Stimulated activated CD4-positive, alpha-beta T cell treated with anti-CD3 and anti-CD28 coated beads, Interleukin-4, amount 100 ng/mL, for 1 hour (primary cell): Measurements from ENCODE around the gene TEPSIN.
"Not testable (repeated sequence)": the region's sequence is repeated elsewhere in the genome, so short reads cannot be mapped to it uniquely, and the experiment has no call there.

Experiments
- DNase-seq: peaks from one replicate; pipeline ENCODE4 v3.0.0-alpha.2; 2020

Gene TEPSIN

DNA sequence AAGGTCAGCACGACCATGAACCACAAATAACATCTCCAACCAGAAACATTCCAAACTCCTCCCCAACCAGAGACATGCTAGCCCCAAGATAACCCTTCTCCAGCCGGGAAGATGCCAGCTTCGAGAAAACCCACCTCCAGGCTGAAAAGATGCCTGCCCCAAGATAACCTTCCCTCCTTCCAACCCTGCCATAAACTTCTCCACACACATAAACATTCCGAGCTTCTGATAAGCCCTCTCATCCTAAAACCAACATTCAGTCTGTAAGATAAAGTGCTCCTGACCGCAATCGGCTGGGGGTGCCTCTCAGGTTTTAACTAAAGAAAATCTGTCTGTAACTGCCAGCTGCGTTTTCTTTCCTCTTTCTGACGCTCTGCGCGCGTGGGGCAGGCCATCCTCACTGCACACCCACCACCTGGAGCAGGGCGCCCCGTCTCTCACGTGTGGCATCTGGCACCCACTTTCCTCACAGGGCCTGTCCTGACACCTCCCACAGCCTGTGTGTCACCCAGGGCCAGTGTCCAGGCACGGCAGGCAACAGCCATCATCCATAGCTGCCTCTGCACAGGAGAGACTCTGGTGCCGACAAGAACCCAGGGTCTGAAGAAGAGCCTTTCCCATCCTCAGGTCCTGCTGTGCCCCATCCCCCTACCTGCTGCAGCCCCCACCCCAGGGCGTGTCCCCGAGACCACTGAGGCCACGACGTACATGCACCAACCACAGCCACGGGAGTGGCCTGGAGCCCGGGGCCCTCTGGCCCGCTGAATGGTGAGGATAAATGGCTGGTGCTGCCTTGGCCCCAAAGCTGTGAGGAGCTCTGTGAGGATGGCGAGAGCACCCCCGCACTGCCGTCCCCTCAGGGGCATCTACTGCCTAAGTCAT, 3.7 kb downstream of the TEPSIN start:
- no peak for DNase-seq

DNA sequence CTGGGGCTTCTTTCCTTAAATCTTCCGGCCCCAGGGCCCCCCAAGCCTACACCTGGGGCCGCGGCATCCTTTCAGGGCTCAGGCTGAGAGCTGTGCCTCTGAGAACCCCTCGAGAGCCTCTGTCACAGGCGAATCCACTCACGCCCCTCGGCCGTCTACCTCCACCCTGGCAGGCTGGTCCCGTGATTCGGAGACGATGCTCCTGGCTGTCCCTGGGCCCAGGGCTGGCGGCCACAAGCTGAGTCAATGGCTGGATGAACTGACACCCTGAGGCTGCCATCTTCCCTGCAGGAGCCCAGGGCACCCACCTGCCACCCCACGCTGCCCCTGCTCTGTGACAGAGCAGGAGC, 4.4 kb downstream of the TEPSIN start:
- no peak for DNase-seq

DNA sequence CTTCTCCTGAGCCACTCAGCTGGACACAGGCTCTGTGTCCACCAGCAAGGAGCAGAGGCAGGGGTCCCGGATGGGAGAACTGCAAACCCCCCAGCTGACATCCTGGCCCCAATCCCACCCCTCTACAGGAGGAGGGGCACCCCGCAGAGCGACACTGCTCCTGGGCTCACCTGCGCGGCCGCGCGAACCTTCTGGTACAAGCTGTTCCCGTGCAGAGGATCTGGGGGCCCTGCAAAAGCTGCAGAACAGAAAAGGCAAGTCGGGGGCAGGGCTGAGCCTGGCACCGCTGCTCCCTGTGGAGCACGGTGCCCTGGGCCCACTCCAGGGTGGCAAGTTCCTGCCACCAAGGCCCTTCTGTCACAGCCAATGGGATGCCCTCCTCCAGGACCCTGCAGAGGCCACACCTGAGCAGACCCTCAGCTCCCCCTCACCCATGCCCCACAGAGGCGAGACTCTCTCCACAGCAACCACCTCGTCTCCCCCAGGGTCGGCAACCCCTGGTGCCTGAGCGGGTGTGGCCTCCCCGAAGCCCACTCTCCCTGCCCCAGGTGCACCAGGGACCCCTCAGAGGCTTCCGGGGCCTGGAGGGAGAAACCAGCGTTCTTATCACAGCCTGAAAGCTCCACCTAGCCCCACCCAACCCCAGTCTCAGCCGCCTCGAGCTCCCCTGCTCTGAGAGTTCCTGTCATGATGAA, 4.9 kb downstream of the TEPSIN start:
- no peak for DNase-seq

DNA sequence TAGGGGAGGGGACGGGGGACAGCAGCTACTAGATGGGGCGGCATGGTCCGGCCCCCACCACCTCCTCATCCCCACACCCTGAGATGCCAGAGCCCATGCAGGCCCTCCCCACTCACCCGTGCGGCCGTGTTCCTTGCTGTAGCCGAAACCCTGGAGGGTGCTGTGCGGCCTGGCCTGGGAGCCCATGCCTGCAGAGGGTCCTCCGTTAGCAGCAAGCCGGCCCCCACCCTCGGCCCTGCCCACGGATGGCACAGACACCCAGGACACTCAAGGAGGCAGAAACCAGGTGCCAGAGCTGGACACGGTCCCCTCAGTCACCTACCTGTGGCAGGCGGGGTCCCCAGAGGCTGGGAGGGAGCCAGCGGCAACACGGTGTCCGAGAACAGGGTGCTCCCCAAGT, 5.5 kb downstream of the TEPSIN start:
- DNase-seq: no peak

DNA sequence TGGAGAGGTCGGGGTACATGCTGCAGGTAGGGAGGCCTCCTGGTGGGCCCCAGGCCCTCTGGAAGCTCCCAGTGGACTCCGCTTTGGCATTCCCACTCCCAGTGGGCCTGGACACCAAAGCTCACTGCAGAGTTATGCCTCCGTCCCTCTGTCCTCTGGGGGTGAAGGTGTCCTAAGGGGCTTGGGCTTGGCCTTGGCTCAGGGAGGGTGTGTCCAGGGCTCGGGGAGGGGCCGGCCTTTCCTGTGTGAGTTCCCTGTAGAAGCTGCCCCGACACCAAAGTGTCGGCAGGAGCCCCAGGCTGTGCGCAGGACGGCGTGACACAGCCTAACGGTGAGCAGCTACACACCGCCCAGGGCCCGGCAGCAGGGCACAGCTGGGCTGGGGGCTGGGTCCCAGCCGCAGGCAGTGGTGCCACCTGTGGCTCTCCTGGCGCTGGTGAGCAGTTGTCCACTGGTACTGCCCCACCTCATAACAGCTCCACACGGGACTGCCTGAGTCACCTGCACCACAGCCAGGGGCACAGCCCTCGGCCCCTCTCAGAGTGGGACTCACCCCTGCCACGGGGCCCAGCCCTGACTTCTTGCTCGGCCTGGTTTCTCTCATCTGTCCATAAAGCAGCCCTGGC, 6.1 kb downstream of the TEPSIN start:
- no peak for DNase-seq

DNA sequence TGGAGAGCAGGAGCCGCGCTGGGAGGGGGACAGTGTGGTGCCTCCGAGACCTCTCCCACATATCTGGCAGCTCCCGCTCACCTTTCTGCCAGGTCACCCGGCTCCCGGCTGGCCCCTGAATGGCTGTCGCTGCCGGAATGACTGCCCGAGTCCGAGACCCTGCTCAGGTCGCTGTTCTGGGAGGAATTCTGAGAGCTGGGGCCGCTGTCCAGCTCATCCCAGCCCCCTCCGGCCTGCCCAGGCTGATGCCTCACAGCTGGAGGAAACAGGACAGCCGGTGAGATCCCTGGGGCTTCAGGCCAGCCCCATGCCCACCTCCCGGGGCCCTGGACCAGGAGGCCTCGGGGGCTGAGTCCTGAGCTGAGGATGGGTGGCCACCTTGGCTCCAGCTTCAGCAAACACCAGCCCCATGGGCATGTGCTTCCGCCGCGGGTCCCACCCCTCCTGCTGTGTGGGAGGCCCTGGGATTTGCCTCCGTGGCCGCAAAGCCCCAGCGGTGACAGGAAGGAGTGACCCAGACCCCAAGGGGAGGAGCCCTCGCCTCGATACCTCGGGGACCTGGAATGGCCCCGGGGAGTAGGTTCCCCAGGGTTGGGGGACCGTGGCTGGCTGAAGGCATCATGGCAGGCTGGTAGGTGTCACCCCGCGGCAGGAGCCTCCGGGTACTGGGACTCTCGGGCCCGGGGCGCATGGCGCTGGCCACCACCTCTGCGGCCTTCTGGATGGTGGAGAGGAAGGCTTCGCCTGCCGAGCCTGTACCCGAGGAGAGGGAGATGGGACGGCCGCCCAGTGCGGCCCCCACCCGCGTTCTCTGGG, 6.9 kb downstream of the TEPSIN start:
- DNase-seq: no peak

DNA sequence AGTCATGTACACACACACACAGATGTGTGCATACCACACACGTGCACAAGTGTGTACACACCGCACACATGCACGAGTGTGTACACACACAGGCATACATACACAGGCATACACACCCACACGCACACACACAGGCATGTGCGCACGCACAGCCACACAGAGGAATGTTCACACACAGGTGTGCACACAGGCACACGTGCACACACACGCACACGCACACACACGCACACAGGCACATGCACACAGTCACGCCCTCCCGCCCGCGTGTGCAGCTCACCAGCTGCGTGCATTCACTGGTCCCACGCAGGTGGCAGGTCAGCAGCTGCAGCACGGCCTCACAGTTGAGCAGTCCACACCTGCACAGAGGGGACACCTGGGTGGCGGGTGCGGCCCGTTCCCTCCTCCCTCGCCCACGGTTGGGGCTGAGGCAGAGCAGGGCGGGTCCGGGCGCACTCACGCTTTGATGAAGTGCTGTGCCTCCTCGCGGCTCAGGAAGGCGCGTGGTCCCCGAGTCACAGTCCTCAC, 7.7 kb downstream of the TEPSIN start:
- no peak for DNase-seq

DNA sequence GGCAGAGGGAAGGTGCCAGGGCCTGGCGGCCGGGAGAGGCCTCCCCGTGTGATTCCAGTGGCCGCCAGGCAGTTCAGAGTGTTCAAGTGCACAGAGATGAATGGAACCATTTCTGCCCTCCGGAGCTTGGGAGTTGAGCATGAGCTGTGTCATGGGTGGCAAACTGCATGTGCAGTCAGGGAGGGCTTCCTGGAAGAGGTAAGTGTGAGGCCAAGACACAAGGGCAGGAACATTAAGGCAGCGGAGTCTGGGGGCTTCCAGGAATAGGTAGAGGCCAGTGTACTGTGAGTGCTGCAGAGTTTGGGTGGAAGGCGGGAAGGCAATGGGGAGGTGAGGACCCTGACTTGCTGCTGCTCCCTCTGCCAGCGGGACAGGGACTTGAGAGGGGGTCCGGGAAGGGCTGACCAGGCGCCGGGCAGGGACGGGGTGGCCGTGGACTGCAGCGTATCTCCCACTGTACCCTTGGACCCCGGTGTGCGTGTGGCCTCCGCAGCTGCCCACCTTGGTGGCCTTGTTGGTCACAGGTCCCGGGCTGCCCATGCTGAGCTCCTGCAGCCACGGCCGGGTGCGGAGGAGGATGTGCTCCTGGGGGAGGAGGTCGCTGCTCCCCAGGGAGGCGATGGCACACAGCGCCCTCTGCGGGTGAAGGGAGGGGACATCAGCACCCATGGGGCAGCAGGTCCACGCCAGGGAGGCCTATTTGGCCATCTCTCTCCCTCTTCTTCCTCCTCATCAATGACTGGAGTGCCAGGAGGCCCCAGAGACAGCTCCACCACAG, 8.6 kb downstream of the TEPSIN start:
- DNase-seq: no peak

DNA sequence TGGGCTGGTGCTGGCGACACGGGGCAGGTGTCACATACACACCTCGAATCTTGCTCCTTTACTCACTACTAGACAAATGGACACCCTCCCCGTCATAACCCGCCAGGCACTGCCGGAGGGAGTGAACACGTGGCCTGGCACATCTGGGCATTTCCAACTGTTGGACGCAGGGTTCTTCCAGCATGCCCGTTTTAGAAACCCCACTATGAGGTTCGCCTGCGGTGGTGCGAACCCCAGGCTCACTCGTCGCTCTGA, 9.3 kb downstream of the TEPSIN start:
- DNase-seq: no peak

DNA sequence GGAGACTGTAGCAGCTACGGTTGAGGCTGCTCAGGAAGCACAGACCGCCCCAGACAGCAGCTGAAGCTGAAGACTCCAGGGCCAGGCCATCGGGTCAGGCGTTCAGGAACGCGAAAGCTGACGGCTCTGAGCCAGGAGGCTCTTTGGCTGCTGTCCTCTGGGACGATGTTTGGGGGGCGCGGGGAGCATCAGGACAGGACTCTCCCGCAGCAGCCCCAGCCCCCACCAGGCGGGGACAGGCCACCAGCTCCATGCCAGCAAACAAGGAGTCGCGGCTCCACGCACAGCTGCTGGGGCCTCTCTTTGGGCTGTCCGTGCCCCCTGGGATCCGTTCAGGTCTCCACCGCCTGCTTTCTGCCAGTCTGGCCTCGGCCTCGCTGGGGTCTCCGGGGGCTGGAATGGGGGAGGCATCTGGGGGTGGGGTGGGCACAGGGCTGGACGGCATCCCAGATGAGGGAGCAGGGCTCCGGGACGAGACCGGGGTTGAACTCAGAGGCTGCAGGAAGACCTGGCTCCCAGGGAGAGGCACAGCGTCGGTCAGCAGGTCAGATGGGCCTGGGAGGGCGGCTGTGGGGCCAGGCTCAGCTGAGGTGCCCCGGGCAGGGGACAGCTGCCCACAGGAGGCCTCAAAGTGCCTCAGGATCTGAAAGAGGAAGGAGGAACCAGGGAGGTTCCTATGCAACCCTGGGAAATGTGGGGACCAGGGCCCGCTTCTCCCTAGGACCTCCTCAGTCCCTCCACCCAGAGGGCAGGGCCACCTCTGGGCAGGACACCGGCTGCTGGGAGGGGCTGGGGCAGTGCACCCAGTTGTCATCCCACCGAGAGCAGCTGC, 9.8 kb downstream of the TEPSIN start:
- no peak for DNase-seq

DNA sequence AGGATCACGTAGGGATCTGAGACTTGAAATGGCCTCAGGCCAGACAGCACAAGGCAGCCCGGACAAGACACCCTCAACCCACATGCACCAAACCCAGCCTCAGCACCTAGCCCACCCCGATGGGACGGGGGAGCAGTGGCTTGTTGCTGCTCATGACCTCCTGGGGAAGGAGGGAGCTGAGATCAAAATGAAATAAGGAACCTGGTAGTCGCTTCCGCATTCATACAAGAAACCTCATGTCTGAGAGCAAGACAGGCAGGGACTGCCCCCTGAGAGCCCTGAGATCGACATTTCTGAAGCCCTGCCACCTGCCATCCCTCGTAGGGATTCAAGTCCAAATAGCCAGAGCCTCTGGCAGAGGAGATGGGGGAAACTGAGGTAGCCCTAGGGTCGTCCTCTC, 10.4 kb downstream of the TEPSIN start:
- no peak for DNase-seq

DNA sequence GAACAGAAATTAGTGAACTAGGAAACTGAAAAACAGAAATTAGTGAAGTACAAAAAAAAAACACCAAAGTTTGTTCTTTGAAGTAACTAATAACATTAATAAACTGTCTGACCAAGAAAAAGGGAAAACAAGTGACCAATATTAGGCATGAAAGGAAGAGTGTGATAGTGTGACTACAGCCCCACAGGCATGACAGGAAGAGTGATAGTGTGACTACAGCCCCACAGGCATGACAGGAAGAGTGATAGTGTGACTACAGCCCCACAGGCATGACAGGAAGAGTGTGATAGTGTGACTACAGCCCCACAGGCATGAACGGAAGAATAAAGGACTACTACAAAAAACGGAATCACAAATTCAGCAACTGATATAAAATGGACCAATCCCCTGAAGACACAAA, 11.2 kb downstream of the TEPSIN start:
- DNase-seq: not testable (repeated sequence)

DNA sequence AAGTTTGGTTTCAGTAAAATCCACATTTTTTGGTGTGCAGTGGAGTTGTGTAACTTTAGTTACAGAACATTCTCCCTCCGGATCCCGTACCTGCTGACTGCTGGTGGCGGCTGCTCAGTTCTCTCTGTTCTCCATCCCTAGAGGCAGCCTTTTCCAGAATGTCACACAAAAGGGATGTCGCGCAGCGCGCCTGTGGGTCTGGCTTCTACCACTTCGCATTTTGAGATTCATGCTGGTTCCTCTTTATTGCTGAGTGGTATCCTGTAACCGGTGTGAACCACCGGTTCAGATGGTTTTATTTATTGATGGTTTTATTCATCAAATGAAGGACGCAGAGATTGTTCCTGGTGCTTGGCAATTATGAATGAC, 15.1 kb downstream of the TEPSIN start:
- DNase-seq: no peak

DNA sequence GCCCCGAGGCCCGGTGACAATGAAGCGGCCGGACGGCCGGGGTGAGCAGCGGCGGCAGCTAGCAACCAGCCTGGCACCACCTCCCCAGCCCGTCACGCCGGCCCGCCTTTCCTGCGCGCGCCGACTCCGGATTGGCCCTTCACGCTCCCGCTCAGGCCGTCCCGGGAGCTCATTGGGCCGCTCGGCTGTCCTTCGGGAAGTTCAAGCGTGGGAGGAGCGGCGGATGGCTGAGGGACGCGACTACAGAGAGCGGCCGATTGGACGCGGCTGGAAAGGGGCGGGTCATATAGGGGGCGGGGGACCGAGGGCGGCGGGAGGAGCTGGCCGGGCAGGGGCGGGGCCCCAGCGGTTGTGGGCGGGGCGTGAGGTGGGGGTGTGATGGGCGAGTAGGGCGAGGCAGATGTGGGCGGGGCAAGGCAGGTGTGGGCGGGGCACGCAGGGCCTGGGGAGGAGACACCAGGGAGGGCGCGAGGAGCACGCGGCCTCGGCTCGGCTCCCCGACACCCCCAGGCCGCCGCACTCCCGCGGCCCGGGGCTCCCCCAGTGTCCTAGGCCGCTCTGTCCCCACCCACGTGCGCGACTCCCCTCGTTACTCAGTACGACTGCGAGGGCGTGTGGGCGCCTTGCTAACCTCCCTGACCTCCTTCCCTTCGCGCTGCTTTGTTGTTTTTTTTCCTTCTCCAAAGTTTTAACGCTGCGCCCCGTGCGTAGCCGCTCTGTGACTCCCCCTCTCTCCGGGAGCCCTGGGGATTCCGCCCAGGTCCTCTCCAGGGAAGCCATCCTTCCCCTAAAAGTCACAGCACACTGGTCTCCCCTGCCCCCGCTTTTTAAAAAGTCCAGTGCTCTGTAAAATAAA, 15.7 kb downstream of the TEPSIN start, which contains the start of gene CEP131:
TSS of gene CEP131 (minus strand) at position 60 of the 856 bp plus-strand sequence. CDS start 2,909 bp downstream, outside the sequence.
- DNase-seq: peak; percentile 100

DNA sequence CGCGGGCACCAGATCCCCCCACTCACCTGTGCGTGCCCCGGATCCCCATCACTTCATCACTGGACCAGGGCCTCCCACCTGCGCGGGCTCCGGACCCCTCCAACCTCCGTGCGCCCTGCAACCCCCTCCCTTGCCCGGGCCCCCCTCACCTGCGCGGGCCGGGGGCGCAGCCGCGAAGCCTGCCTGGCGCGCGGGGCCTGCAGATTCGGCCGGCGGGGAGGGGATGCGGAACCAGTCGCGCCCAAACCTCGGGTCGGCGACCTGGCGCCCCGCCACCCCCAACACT, 16.3 kb downstream of the TEPSIN start:
- no peak for DNase-seq

DNA sequence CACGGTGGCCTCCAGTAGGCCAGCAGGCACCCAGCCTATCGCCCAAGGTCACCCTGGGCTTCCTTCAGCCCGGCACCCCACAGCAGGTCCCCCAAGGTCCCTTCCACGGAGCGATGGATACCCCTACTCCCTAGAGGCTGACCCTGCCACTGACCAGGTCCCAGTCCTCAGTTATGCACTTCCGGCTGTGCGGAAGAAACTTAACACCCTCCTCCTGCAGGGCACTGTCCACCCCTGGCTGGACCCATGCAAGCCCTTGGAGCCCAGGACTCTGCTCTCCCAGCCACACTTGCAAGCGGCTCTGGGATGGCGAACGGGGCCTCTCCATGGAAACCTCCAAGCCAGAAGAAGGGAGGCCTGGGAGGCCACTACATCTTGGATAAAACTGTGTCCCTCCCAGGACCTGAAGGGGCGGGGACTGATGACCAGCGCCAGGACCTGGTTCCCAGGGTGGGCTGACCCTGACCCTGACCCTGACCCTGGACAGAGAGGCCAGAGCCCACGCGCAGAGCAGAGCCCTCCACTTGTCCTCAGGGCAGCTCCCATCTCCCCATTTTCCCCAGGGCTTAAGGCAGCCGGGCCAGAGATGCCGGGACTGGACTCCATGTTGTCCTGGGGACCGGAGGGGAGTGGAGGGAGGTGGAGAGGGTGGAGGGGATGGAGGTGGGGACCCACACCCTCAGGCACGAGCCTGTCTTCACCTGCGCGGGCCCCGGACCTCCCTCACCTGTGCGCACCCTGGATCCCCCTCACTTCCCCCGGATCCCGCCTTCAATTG, 16.8 kb downstream of the TEPSIN start:
- no peak for DNase-seq

DNA sequence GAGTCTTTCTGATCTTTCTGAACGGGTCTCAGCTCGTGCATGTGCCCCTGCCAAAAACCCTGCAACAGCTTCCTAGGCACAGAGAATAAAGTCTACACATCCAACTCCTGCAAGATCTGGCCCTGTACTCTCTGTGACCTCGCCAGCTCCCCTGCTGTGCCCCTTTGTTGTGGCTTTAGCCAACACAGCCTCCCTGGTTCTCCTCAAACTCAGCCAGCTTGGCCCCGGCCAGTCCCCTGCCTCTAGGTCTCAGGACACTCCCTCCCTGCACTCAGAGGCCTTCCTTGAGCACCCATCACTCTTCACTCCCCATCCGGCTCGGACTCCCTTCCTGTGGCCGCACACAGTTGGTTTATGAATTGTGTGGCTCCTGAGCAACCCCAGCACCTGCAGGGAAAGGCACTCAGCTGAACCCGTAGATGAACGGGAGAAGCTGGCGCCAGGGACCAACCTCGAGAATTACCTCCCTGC, 17.4 kb downstream of the TEPSIN start:
- DNase-seq: no peak

DNA sequence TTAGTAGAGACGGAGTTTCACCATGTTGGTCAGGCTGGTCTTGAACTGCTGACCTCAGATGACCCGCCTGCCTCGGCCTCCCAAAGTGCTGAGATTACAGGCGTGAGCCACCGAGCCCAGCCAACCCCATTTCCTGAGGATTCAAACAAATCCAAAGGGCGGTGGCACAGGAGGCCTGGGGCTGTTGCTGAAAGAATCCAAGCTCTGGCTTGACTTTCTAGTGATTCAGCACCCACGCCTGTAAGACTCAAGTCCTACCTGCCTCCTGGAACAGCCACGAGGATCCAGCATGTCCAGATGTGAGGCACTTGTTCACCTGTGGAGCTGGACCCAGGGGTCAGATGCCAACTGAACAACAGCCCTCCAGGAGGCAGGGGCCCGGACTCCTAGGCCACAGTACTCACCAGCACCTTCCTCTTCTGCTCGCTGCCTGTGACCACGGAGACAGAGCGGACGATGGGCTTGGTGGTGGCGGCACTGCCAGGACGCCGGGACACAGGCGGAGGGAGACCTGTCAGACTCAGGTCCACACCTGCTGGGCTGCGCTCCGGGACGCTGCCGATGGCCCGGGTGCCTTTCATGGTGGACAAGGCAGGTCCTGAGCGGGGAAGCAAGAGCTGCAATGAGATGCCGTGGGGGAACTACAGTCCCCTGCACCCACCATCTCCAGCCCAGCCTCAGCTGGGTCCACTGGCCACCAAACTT, 19.2 kb downstream of the TEPSIN start:
- no peak for DNase-seq

DNA sequence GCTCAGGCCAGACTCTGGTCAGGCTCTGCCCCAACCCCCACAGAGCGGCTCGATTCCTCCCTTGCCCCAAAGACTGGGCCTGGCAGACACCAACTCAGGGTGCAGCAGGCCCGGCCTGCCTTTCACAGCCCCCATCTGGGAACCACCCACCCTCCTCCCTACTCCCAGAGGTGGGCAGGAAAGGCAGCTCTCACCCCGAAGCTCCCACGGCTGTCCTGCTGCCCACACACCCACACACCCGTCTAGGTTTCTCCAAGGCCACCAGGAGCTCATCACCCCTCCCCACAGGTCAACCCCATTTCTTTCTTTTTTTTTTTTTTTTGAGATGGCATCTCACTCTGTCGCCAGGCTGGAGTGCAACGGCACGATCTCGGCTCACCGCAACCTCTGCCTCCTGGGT, 19.9 kb downstream of the TEPSIN start:
- no peak for DNase-seq
